GM21619 (cell line): ENCODE measurements around the gene BCAS3.
A peak's percentile ranks its signal among the peaks of the same experiment; 100 is the strongest.

Experiments
- ATAC-seq: cut with Tn5 transposase; IDR thresholded peaks from one replicate; pipeline ENCODE4 v1.9.1; 2021; ENCODE audit not compliant: unreplicated experiment

The BCAS3 gene

DNA sequence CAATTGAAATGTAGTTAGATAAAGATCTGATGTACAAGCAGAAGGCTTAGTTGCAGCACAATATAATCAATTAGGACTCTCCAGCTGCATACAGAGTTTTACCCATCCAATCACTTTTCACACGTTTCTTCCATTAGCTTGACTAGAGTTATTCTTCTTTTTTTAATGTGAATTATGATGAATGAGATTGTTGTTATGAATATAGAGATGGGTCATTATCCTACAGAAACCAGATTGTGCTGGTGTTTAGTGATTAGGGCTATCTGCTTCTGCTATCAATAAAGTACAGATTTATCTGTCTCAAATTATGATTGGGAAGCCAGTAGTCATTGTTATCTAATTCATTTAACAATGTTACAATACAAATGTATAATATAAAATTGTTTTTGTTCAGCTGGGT is 500.6 kb downstream of the BCAS3 start:
- ATAC-seq, result no peak

DNA sequence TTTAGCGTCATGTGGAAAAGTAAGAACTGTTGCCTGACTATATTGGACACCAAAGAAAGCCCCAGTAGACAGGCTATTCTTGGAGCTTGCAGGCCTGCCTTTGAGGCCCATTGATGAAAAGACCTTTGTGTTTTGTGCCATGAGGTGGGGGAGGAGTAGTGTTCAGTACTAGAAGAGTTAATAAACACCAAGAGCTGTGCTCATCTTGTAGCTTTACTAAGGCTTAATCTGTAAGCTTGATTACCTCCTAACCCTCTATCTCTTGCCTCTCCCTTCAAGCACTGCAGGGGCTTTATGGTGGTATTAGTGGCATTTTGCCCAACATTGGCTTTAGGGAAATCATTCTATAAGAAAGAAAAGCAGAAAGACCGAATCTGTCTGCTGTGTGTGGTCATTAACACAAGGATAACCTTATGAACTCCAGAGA is 501.7 kb downstream of the BCAS3 start:
- ATAC-seq, result no peak

- no peak for ATAC-seq
Measured at GRCh38 chr17:61183793-61184192, 506.1 kb downstream of the BCAS3 start.

DNA sequence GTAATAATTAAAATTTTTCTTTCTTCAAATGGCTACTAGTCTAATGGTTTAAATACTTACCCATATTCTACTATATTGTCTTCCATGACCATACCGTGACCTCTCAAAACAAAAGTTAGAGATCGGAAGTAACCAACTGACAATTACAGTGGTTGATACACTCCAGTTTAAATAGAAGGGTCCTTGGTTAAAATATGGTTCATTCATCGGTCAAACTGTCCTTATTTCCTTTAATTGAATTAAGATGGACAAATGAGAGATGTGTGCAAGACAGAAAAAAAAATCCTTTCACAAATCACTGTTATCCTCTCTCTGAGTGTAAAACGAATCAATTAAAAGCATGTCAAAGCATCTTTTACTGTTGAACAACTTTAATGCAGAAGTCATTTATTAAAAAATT is 507.7 kb downstream of the BCAS3 start:
- ATAC-seq, result no peak

- no peak for ATAC-seq
Measured at GRCh38 chr17:61187038-61187437, 509.4 kb downstream of the BCAS3 start.

- peak; percentile 48 for ATAC-seq
Measured at GRCh38 chr17:61188081-61188480, 510.4 kb downstream of the BCAS3 start.

DNA sequence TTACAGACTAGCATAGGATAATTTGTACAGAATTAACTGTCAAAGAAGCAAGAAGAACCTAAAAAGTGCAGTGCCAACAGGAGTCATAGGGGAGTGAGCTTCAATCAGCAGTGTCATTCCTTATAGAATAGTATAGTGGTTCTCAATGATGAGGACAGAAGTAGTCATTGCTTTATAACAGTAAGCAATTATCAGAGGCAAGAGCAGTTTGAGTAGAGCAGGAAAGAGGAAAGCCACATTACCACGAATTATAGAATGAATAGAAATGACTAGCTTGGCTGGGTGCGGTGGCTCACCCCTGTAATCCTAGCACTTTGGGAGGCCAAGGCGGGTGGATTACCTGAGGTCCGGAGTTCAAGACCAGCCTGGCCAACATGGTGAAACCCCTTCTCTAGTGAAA is 512.3 kb downstream of the BCAS3 start:
- no peak for ATAC-seq

DNA sequence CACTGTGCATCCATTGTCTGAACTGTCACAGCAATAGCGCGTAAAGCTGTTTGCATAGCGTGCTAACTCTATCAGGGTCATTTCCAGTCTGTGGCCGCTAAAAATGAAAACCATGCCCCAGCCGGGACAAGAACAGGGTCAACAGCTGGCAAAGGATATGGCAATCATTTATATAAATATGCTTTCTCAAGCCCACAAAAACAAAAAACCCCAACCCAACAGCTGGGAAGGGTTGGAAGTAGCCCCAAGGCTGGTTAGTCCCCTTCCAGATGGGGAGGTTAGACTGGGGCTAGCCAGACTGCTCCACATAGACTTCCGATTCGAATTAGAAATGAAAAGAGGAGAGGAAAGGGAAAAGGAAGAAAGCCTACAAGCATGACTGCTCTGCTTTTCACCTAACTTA is 518.7 kb downstream of the BCAS3 start:
- no peak for ATAC-seq

GRCh38 chr17:61196799-61197198 is 519.1 kb downstream of the BCAS3 start:
- no peak for ATAC-seq

GRCh38 chr17:61199431-61200338 is 522.0 kb downstream of the BCAS3 start:
- no peak for ATAC-seq

DNA sequence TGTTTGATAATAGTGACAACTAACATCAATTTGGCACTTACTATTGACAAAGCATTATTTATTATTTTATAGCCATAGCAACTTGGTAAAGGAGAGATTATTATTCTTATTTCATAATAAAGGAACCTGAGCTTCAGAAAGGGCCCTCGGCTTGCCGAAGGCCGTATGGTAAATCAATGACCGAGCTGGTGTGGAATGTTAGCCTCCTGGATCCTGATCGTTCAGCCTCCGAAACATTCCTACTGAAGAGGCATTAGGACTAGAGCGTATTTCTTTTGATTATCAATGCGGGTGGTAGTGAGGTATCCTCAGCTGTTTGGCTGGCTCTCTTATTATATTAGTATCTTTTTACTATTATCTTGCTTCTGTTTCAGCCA is 522.7 kb downstream of the BCAS3 start:
- ATAC-seq, result no peak

- no peak for ATAC-seq
Measured at GRCh38 chr17:61201211-61201610, 523.6 kb downstream of the BCAS3 start.

DNA sequence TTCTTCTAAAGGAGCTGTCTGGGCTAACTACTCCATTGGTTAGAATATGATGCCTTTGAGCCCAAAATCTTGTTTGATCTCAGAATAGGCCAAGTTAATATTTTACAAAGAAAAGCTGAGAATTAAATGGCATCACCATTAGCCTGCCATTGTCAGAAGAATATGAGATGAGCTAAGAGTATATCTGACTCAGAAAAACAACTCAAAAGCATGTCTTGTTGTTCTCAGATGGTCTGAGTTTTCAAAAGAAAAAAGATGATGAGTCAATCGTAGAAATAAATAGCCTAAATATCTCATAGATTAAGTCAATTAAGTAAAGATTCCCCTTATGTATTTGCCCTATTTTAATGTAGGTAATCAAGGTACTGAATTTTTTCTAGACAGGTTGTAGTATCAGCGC is 524.9 kb downstream of the BCAS3 start:
- ATAC-seq, result no peak

- ATAC-seq, result no peak
Measured at GRCh38 chr17:61203671-61204131, 526.0 kb downstream of the BCAS3 start.

- no peak for ATAC-seq
Measured at GRCh38 chr17:61204456-61204855, 526.8 kb downstream of the BCAS3 start.

GRCh38 chr17:61205401-61205800 is 527.8 kb downstream of the BCAS3 start:
- ATAC-seq, result no peak

- ATAC-seq, result no peak
Measured at GRCh38 chr17:61205931-61206330, 528.3 kb downstream of the BCAS3 start.

GRCh38 chr17:61206922-61207321 is 529.3 kb downstream of the BCAS3 start:
- no peak for ATAC-seq

DNA sequence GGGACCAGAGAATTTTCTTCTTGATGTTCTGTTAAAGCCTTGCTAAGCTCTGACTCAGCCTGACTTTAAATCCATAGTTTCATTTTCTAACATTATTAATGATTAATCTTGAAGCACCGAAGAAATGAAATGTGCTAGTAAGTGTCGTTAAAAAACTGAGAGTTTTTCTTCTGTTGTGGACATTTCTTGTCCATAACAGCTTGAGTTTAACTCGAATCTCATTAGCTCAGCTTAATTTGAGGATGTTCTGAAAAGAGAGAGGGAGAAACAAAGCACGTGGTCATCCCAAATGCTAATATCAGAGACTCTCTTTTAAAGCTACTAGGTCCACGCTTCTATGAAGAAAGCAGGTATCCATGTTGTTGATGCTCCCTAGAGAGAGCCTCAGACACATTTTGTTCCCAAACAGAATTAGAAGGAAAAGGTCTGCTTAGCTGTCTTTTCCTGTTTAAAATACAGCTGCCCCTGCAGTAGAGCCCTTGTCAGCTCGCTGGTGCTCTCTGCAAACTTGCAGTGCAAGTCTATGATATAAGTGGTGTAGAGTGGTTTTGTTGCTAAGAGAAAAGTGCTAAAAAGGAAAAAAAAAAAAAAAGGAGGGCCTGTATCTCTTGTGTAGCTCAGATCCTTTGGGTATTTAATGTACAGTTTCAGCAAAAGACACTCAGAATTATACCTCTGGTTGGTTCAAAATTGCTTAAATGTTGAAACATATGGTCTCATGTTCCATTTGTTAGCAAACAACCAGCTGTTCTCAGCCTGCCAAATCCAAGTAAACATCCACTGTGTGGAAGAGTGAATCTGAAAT is 530.9 kb downstream of the BCAS3 start:
- ATAC-seq, result no peak

DNA sequence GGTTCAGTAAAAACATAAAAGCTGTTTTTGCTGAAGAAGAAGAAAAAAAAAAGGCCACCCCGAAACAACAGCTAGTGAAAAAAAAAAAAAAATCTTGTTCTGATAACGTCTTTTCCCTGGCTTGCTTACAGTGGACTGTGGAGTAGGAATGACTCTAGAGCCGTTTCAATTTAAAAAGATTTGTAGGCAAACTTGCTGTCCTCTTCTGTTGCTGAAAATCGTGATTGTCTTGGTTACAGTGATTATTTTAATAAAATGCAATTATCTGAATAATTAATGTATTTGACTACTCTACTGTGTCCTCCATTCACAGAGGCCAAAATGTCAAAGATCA is 531.4 kb downstream of the BCAS3 start:
- ATAC-seq, result no peak

DNA sequence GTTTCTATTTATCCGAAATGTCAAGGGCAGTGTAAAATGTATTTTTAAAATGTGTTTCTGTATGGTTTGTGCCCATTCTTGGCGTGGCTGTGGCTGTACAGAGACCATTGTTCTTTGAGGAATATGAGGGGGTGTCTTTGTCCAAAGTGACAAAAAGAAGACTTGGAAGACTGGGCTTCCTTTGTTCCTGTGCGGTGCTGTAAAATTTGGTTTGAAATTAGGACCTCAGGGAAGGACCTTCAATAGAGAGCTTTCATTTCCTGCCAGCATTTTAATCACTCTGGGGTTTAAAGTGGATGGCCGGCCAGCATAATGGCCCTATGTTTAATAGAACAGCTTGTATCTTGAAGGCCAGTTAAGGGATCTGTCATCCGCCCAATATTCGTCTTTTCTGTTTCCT is 531.9 kb downstream of the BCAS3 start:
- ATAC-seq, result no peak

DNA sequence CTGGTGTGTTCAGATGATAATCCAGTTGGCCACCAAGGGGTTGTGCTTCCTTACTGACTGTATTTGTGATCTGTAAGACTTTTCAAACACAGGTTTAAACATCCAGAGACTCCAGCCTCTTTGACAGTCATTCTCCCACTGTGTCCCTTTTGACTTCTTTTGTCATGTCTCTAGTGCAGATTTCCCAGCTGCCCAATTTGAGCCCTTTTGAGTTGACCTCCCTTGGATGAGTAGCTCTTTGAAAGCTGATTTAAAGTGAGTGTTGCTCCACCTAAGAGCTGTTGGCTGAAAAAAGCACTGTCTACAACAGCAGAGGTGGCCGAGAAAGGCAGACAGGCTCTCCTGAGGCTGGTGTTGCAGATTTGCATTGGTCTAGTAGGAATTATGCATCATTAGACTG is 533.6 kb downstream of the BCAS3 start:
- ATAC-seq, result no peak
